GM12891 (cell line): ENCODE results near the gene C4orf50.

Experiments
- PAX5 ChIP-seq: IDR thresholded peaks from 2 replicates; pipeline ENCODE4 v1.6.1; 2011; ENCODE audit warnings: low read length, moderate library complexity, mild to moderate bottlenecking; ENCODE audit not compliant: insufficient read depth, severe bottlenecking
- POLR2A ChIP-seq: IDR thresholded peaks from 2 replicates; pipeline ENCODE4 v1.6.1; 2011; ENCODE audit warnings: low read depth, low read length, control low read depth
- POLR2AphosphoS5 ChIP-seq: IDR thresholded peaks from 2 replicates; pipeline ENCODE4 v1.6.1; 2011; ENCODE audit warnings: low read depth, low read length, control low read depth
- SPI1 ChIP-seq: IDR thresholded peaks from 2 replicates; pipeline ENCODE4 v1.6.1; 2011; ENCODE audit warnings: low read depth, low read length, control low read depth
- TAF1 ChIP-seq: IDR thresholded peaks from 2 replicates; pipeline ENCODE4 v1.6.1; 2011; ENCODE audit warnings: low read depth, low read length, control low read depth

DNA sequence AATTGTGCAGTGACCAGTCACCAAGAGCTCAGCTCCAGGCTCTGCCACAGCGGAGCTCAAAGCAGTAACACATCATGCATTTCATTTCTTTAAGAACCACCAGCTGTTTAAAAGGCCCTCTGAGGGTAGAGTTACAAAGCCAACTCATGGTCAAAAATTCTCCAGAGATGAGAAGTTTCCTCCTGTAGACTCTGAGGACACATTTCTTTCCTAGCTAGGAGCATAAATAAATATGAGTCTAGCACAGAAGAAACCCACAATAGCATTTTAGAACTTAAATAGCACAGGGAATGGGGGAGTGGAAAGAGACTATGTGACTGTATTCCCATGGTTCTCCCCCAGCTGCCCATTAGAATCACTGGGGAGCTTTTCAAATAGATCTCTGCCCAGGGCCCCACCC lies 118.8 kb downstream of the C4orf50 start:
- TF ChIP-seq POLR2AphosphoS5 (no peak), POLR2A (no peak), TAF1 (no peak), SPI1 (no peak), PAX5 (no peak)
